Measurements from ENCODE around the gene MRPL23.
"Not testable (repeated sequence)": the region's sequence is repeated elsewhere in the genome, so short reads cannot be mapped to it uniquely, and the experiment has no call there.

Gene MRPL23

GRCh38 chr11:1935156-1936071 lies 11.7 kb upstream of the MRPL23 start:
- no peaks in the 10 kb centered on the region for H3K27me3 ChIP-seq (ENCODE audit: control insufficient read depth in 2 of 2, insufficient read depth in 2 of 2, low read length in 2 of 2)
- no peak overlapping the region for H3K4me3 ChIP-seq (ENCODE audit: low read length in 2 of 2)
- no peak overlapping the region for H3K27ac ChIP-seq (ENCODE audit: low read depth in 2 of 2, low read length in 2 of 2)
- H3K9me3 ChIP-seq (ENCODE audit: control insufficient read depth in 2 of 2, low read length in 2 of 2), result no peaks in the 10 kb centered on the region
- no peaks in the 10 kb centered on the region for H3K4me1 ChIP-seq (ENCODE audit: control insufficient read depth in 2 of 2, insufficient read depth in 2 of 2, low read length in 2 of 2)
- no peaks in the 10 kb centered on the region for H3K36me3 ChIP-seq (ENCODE audit: control insufficient read depth in 2 of 2, insufficient read depth in 2 of 2, low read length in 2 of 2)
- no peak overlapping the region for H3K9ac ChIP-seq (ENCODE audit: low read depth in 1 of 2, low read length in 2 of 2)

DNA sequence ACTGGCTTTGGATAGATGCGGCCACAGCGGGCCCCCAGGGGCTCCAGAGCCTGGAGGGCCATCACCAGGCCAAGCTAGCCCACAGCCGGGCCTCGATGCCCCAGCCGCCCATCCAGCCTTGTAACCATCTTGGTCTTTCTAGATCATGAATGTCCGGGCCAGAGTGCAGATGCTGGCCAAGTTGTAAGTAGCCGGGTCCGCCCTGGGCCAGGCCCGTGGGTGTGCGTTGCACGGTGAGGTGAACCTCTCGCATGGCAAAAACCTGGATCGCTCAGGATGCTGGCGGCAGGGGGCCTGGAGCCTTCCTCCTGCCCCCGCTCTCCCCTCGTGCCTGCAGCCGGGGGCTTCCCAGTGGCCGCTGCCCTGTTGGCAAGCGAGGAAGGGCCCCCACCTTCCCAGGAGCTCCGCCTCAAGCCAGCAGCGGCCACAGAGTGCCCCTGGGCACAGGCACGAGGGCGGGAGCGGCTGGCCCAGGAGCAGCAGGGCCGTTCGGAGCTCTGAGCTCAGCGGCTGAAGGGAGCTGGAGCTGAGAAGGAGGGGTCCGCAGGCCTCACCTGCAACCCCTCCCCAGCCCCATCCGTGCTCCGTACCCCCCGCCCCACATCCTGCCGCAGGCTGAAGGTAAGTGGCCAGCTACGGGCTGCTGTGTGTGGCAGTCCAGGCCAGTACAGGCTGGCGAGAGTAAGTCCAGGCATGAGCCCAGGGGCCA lies 10.9 kb upstream of the MRPL23 start:
- Histone ChIP-seq H3K4me1 (ENCODE audit: control insufficient read depth in 2 of 2, insufficient read depth in 2 of 2, low read length in 2 of 2) (no peaks in the 10 kb centered on the region), H3K27me3 (ENCODE audit: control insufficient read depth in 2 of 2, insufficient read depth in 2 of 2, low read length in 2 of 2) (no peaks in the 10 kb centered on the region), H3K4me3 (ENCODE audit: low read length in 2 of 2) (no peak overlapping the region), H3K27ac (ENCODE audit: low read depth in 2 of 2, low read length in 2 of 2) (no peak overlapping the region), H3K9ac (ENCODE audit: low read depth in 1 of 2, low read length in 2 of 2) (no peak overlapping the region), H3K9me3 (ENCODE audit: control insufficient read depth in 2 of 2, low read length in 2 of 2) (no peaks in the 10 kb centered on the region), H3K36me3 (ENCODE audit: control insufficient read depth in 2 of 2, insufficient read depth in 2 of 2, low read length in 2 of 2) (no peaks in the 10 kb centered on the region)

DNA sequence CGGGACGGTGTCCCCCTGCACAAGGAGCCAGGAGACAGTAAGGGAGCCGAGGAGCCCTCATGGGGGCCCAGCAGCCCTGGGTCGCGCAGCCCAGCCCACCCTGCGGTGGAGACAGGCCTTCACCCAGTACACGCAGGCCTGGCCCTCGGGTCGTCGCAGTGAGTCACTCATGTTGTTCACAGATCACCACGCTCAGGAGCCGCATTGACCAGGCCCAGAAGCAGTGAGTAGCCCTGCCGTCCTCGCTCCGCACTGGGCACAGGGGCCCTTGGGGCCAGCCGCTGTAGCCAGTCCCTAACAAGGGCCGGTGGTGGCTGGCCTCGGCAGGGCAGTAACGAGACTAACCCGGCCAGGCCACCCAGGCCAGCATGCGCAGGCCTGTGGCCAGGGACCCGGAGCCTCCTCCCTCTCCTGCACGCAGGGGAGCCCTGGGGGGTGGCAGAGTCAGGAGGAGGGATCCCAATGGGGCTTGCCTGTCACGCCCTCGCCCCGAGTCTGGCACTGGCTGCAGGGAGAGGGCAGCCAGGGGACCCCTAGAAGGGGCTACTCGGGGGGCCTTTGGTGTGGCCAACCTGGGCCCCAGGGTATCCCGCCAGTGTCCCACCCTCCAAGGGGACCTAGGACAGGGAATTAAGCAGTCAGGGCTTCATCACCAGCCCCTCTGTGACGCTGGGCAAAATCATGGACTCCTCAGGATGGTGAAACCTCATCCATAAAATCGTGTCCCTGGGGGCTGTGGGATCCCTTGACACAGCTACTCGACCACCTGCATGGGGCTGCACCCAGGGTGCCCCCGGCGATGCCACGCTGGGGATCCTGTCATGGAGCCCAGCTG lies 10.1 kb upstream of the MRPL23 start:
- Histone ChIP-seq H3K27ac (ENCODE audit: low read depth in 2 of 2, low read length in 2 of 2) (no peak overlapping the region), H3K9me3 (ENCODE audit: control insufficient read depth in 2 of 2, low read length in 2 of 2) (no peaks in the 10 kb centered on the region), H3K27me3 (ENCODE audit: control insufficient read depth in 2 of 2, insufficient read depth in 2 of 2, low read length in 2 of 2) (no peaks in the 10 kb centered on the region), H3K9ac (ENCODE audit: low read depth in 1 of 2, low read length in 2 of 2) (no peak overlapping the region), H3K36me3 (ENCODE audit: control insufficient read depth in 2 of 2, insufficient read depth in 2 of 2, low read length in 2 of 2) (no peaks in the 10 kb centered on the region), H3K4me1 (ENCODE audit: control insufficient read depth in 2 of 2, insufficient read depth in 2 of 2, low read length in 2 of 2) (no peaks in the 10 kb centered on the region), H3K4me3 (ENCODE audit: low read length in 2 of 2) (no peak overlapping the region)

- H3K27ac ChIP-seq (ENCODE audit: low read depth in 2 of 2, low read length in 2 of 2), result no peak overlapping the region
Measured at GRCh38 chr11:1937616-1938342, 9.4 kb upstream of the MRPL23 start.

GRCh38 chr11:1938343-1939005 lies 8.7 kb upstream of the MRPL23 start:
- Histone ChIP-seq H3K4me3 (ENCODE audit: low read length in 2 of 2) (no peak overlapping the region), H3K27ac (ENCODE audit: low read depth in 2 of 2, low read length in 2 of 2) (no peak overlapping the region), H3K27me3 (ENCODE audit: control insufficient read depth in 2 of 2, insufficient read depth in 2 of 2, low read length in 2 of 2) (no peaks in the 10 kb centered on the region), H3K4me1 (ENCODE audit: control insufficient read depth in 2 of 2, insufficient read depth in 2 of 2, low read length in 2 of 2) (no peaks in the 10 kb centered on the region), H3K36me3 (ENCODE audit: control insufficient read depth in 2 of 2, insufficient read depth in 2 of 2, low read length in 2 of 2) (no peaks in the 10 kb centered on the region), H3K9ac (ENCODE audit: low read depth in 1 of 2, low read length in 2 of 2) (no peak overlapping the region), H3K9me3 (ENCODE audit: control insufficient read depth in 2 of 2, low read length in 2 of 2) (no peaks in the 10 kb centered on the region)

More at GRCh38 chr11:1937616-1938342, 9.4 kb upstream of the MRPL23 start:
- H3K27me3 ChIP-seq (ENCODE audit: control insufficient read depth in 2 of 2, insufficient read depth in 2 of 2, low read length in 2 of 2), result no peaks in the 10 kb centered on the region
- H3K9ac ChIP-seq (ENCODE audit: low read depth in 1 of 2, low read length in 2 of 2), result no peak overlapping the region
- no peak overlapping the region for H3K4me3 ChIP-seq (ENCODE audit: low read length in 2 of 2)
- H3K9me3 ChIP-seq (ENCODE audit: control insufficient read depth in 2 of 2, low read length in 2 of 2), result no peaks in the 10 kb centered on the region
- H3K4me1 ChIP-seq (ENCODE audit: control insufficient read depth in 2 of 2, insufficient read depth in 2 of 2, low read length in 2 of 2), result no peaks in the 10 kb centered on the region
- H3K36me3 ChIP-seq (ENCODE audit: control insufficient read depth in 2 of 2, insufficient read depth in 2 of 2, low read length in 2 of 2), result no peaks in the 10 kb centered on the region

- Histone ChIP-seq H3K36me3 (ENCODE audit: control insufficient read depth in 2 of 2, insufficient read depth in 2 of 2, low read length in 2 of 2) (no peaks in the 10 kb centered on the region), H3K4me1 (ENCODE audit: control insufficient read depth in 2 of 2, insufficient read depth in 2 of 2, low read length in 2 of 2) (no peaks in the 10 kb centered on the region), H3K9me3 (ENCODE audit: control insufficient read depth in 2 of 2, low read length in 2 of 2) (no peaks in the 10 kb centered on the region), H3K27ac (ENCODE audit: low read depth in 2 of 2, low read length in 2 of 2) (no peak overlapping the region), H3K4me3 (ENCODE audit: low read length in 2 of 2) (no peak overlapping the region), H3K9ac (ENCODE audit: low read depth in 1 of 2, low read length in 2 of 2) (no peak overlapping the region), H3K27me3 (ENCODE audit: control insufficient read depth in 2 of 2, insufficient read depth in 2 of 2, low read length in 2 of 2) (no peaks in the 10 kb centered on the region)
Measured at GRCh38 chr11:1939006-1939625, 8.0 kb upstream of the MRPL23 start.

GRCh38 chr11:1939788-1940187 lies 7.3 kb upstream of the MRPL23 start:
- H3K27ac ChIP-seq (ENCODE audit: low read depth in 2 of 2, low read length in 2 of 2); H3K4me3 ChIP-seq (ENCODE audit: low read length in 2 of 2); H3K4me1 ChIP-seq (ENCODE audit: control insufficient read depth in 2 of 2, insufficient read depth in 2 of 2, low read length in 2 of 2); H3K36me3 ChIP-seq (ENCODE audit: control insufficient read depth in 2 of 2, insufficient read depth in 2 of 2, low read length in 2 of 2); H3K9me3 ChIP-seq (ENCODE audit: control insufficient read depth in 2 of 2, low read length in 2 of 2); H3K27me3 ChIP-seq (ENCODE audit: control insufficient read depth in 2 of 2, insufficient read depth in 2 of 2, low read length in 2 of 2); H3K9ac ChIP-seq (ENCODE audit: low read depth in 1 of 2, low read length in 2 of 2): not testable (repeated sequence)

- no peak overlapping the region for H3K9ac ChIP-seq (ENCODE audit: low read depth in 1 of 2, low read length in 2 of 2)
- no peaks in the 10 kb centered on the region for H3K9me3 ChIP-seq (ENCODE audit: control insufficient read depth in 2 of 2, low read length in 2 of 2)
- no peaks in the 10 kb centered on the region for H3K4me1 ChIP-seq (ENCODE audit: control insufficient read depth in 2 of 2, insufficient read depth in 2 of 2, low read length in 2 of 2)
- no peaks in the 10 kb centered on the region for H3K27me3 ChIP-seq (ENCODE audit: control insufficient read depth in 2 of 2, insufficient read depth in 2 of 2, low read length in 2 of 2)
- H3K36me3 ChIP-seq (ENCODE audit: control insufficient read depth in 2 of 2, insufficient read depth in 2 of 2, low read length in 2 of 2), result no peaks in the 10 kb centered on the region
- no peak overlapping the region for H3K4me3 ChIP-seq (ENCODE audit: low read length in 2 of 2)
- H3K27ac ChIP-seq (ENCODE audit: low read depth in 2 of 2, low read length in 2 of 2), result no peak overlapping the region
Measured at GRCh38 chr11:1942558-1943260, 4.4 kb upstream of the MRPL23 start.
